CD4-positive, alpha-beta memory T cell (primary cell): ENCODE measurements around the gene CAMTA1. TPM values are rescaled to one million over a fixed set of nuclear protein-coding genes. Genes with fewer than 3 reads are reported as not detected.

Source experiments
- CTCF ChIA-PET: fragments of 350-600 bp; sonication (Branson Sonifier 250); formaldehyde crosslinking; loops from one replicate; lab custom pipeline; 2021; ENCODE audit warnings: inconsistent platforms; ENCODE audit not compliant: partially characterized antibody; lab: Charles Lee
- POLR2A ChIA-PET: fragments of 350-600 bp; sonication (Branson Sonifier 250); formaldehyde crosslinking; loops from one replicate; lab custom pipeline; 2021; ENCODE audit not compliant: partially characterized antibody; lab: Charles Lee
- DNase-seq, 5 donors: peaks; one replicate each; pipeline versions ENCODE4 v3.0.0 to v3.0.0-alpha.2; 2020 to 2022; ENCODE audit warnings: mixed read lengths in 1 of 5
- H3K27ac ChIP-seq: one replicate; pipeline ENCODE4 v1.7.0; 2013; ENCODE audit warnings: low read depth, low read length
- H3K27me3 ChIP-seq: 2 replicates; pipeline ENCODE4 v1.7.0; 2013; ENCODE audit warnings: mild to moderate bottlenecking, low read length, moderate library complexity; ENCODE audit not compliant: insufficient read depth
- H3K36me3 ChIP-seq: 2 replicates; pipeline ENCODE4 v1.7.0; 2013; ENCODE audit warnings: mild to moderate bottlenecking, low read length, moderate library complexity; ENCODE audit not compliant: insufficient read depth
- H3K4me1 ChIP-seq: 2 replicates; pipeline ENCODE4 v1.7.0; 2013; ENCODE audit warnings: mild to moderate bottlenecking, low read length, moderate library complexity; ENCODE audit not compliant: insufficient read depth
- H3K4me3 ChIP-seq, 2 donors: one replicate each; pipeline ENCODE4 v1.7.0; 2013; ENCODE audit warnings: low read length in 2 of 2, mild to moderate bottlenecking in 1 of 2
- H3K9me3 ChIP-seq, 2 donors: one replicate each; pipeline ENCODE4 v1.7.0; 2013; ENCODE audit warnings: low read length in 2 of 2, control low read depth in 1 of 2; ENCODE audit not compliant: control insufficient read depth in 1 of 2
- H3K27ac Mint-ChIP-seq, 7 donors: one replicate each; pipeline ENCODE4 v1.8.0; 2020 to 2021; ENCODE audit warnings: mixed read lengths in 7 of 7, mild to moderate bottlenecking in 6 of 7, inconsistent platforms in 3 of 7, moderate library complexity in 3 of 7
- H3K27me3 Mint-ChIP-seq, 2 donors: one replicate each; pipeline ENCODE4 v1.8.0; 2020 to 2021; ENCODE audit warnings: mixed read lengths in 2 of 2
- H3K36me3 Mint-ChIP-seq, 2 donors: one replicate each; pipeline ENCODE4 v1.8.0; 2020 to 2021; ENCODE audit warnings: mixed read lengths in 2 of 2, inconsistent platforms in 1 of 2, mild to moderate bottlenecking in 1 of 2
- H3K4me1 Mint-ChIP-seq, 4 donors: one replicate each; pipeline ENCODE4 v1.8.0; 2020 to 2021; ENCODE audit warnings: mixed read lengths in 4 of 4, mild to moderate bottlenecking in 1 of 4
- H3K4me3 Mint-ChIP-seq, 8 donors: one replicate each; pipeline ENCODE4 v1.8.0; 2020 to 2021; ENCODE audit warnings: mixed read lengths in 8 of 8, mild to moderate bottlenecking in 7 of 8, moderate library complexity in 6 of 8, inconsistent platforms in 3 of 8
- H3K9me3 Mint-ChIP-seq, 8 donors: one replicate each; pipeline ENCODE4 v1.8.0; 2020 to 2021; ENCODE audit warnings: mixed read lengths in 8 of 8, mild to moderate bottlenecking in 5 of 8, inconsistent platforms in 3 of 8, moderate library complexity in 1 of 8
- intact Hi-C: fragments of 100-400 bp; cut with micrococcal nuclease; formaldehyde crosslinking; loops from one replicate; pipeline ENCODE4 v1.15.1; 2023
- polyA plus RNA-seq, 2 donors: library from polyadenylated mRNA; unstranded; fragments of 300-500 nt; fragmentation: Illumina TruSeq; gene quantifications; one replicate each; pipeline ENCODE4 v1.2.3, GENCODE V29; 2021
- total RNA-seq, 2 experiments: library from RNA; stranded (reverse); gene quantifications; one replicate each; pipeline ENCODE4 v1.2.3, GENCODE V29; 2021

Gene CAMTA1
- total and polyA plus RNA-seq, 4 experiments from 2014 or later: 39.1 to 118 (median 59.9) TPM

GRCh38 chr1:6868660-6869380 lies 83.6 kb downstream of the CAMTA1 start:
- Histone ChIP-seq H3K4me3 (no peak overlapping the region), H3K4me1 (no peaks in the 10 kb centered on the region), H3K9me3 (no peaks in the 10 kb centered on the region), H3K36me3 (peaks cover 2% of the 10 kb centered on the region), H3K27me3 (no peaks in the 10 kb centered on the region), H3K27ac (no peak overlapping the region)
- Mint-ChIP-seq H3K4me3 (no peak overlapping the region), H3K27ac (no peak overlapping the region), H3K36me3 (peaks cover 14 to 18% of the 10 kb centered on the region in 2 donors), H3K9me3 (no peaks in the 10 kb centered on the region), H3K27me3 (no peaks in the 10 kb centered on the region), H3K4me1 (peaks cover 22 to 42% (median 27%) of the 10 kb centered on the region in 4 donors)
- ChIA-PET CTCF (interaction anchor here (0.6 kb wide), 1 partner anchor 19 kb away, joined by 3 read pairs; no protein-coding TSS in a partner anchor), POLR2A (interaction anchor here (1.3 kb wide), 1 partner anchor 84 kb away, joined by 4 read pairs; the partner anchor contains the start of gene CAMTA1)
- intact Hi-C loops: no loop called here
- DNase-seq: no peak

- no peak overlapping the region for H3K4me3 ChIP-seq
- H3K9me3 Mint-ChIP-seq: no peaks in the 10 kb centered on the region
- peaks cover 7 to 19% of the 10 kb centered on the region in 2 donors for H3K36me3 Mint-ChIP-seq
- POLR2A ChIA-PET: interaction anchor here (1.3 kb wide), 1 partner anchor 85 kb away, joined by 4 read pairs; the partner anchor contains the start of gene CAMTA1
- H3K4me1 ChIP-seq: no peaks in the 10 kb centered on the region
- H3K4me1 Mint-ChIP-seq: peaks cover 20 to 37% (median 24%) of the 10 kb centered on the region in 4 donors
- CTCF ChIA-PET: interaction anchor here (1.3 kb wide), 1 partner anchor 150 kb away, joined by 4 read pairs; no protein-coding TSS in a partner anchor
- DNase-seq: no peak
- intact Hi-C loops: no loop called here
- H3K36me3 ChIP-seq: peaks cover 7% of the 10 kb centered on the region
- H3K27ac Mint-ChIP-seq: peak overlapping the region in 1 of 7 donors; percentile 33
- no peaks in the 10 kb centered on the region for H3K9me3 ChIP-seq
- no peak overlapping the region for H3K4me3 Mint-ChIP-seq
- no peaks in the 10 kb centered on the region for H3K27me3 ChIP-seq
- H3K27me3 Mint-ChIP-seq: no peaks in the 10 kb centered on the region
- H3K27ac ChIP-seq: no peak overlapping the region
Measured at GRCh38 chr1:6869545-6869944, 84.3 kb downstream of the CAMTA1 start.

GRCh38 chr1:6870086-6870485 lies 84.8 kb downstream of the CAMTA1 start:
- intact Hi-C loops: no loop called here
- DNase-seq: no peak
- Mint-ChIP-seq H3K4me3 (no peak overlapping the region), H3K4me1 (peaks cover 19 to 34% (median 23%) of the 10 kb centered on the region in 4 donors), H3K27me3 (no peaks in the 10 kb centered on the region), H3K27ac (no peak overlapping the region), H3K36me3 (peaks cover 6 to 17% of the 10 kb centered on the region in 2 donors), H3K9me3 (no peaks in the 10 kb centered on the region)
- H3K27me3 ChIP-seq: no peaks in the 10 kb centered on the region
- peaks cover 7% of the 10 kb centered on the region for H3K36me3 ChIP-seq
- no peak overlapping the region for H3K27ac ChIP-seq
- H3K4me1 ChIP-seq: no peaks in the 10 kb centered on the region
- POLR2A ChIA-PET: no interaction called here
- CTCF ChIA-PET: interaction anchor here (1.3 kb wide), 1 partner anchor 150 kb away, joined by 4 read pairs; no protein-coding TSS in a partner anchor
- no peak overlapping the region for H3K4me3 ChIP-seq
- no peaks in the 10 kb centered on the region for H3K9me3 ChIP-seq

GRCh38 chr1:6870571-6870970 lies 85.3 kb downstream of the CAMTA1 start:
- Mint-ChIP-seq H3K27ac (no peak overlapping the region), H3K36me3 (peaks cover 8 to 19% of the 10 kb centered on the region in 2 donors), H3K4me3 (no peak overlapping the region), H3K27me3 (no peaks in the 10 kb centered on the region), H3K4me1 (peaks cover 16 to 29% (median 22%) of the 10 kb centered on the region in 4 donors), H3K9me3 (no peaks in the 10 kb centered on the region)
- Histone ChIP-seq H3K36me3 (peaks cover 7% of the 10 kb centered on the region), H3K4me1 (no peaks in the 10 kb centered on the region), H3K9me3 (no peaks in the 10 kb centered on the region), H3K4me3 (no peak overlapping the region), H3K27ac (no peak overlapping the region), H3K27me3 (no peaks in the 10 kb centered on the region)
- DNase-seq: no peak
- POLR2A ChIA-PET: interaction anchor here (1.0 kb wide), 1 partner anchor 44 kb away, joined by 3 read pairs; no protein-coding TSS in a partner anchor
- intact Hi-C loops: no loop called here
- CTCF ChIA-PET: interaction anchor here (1.3 kb wide), 1 partner anchor 151 kb away, joined by 4 read pairs; no protein-coding TSS in a partner anchor

DNA sequence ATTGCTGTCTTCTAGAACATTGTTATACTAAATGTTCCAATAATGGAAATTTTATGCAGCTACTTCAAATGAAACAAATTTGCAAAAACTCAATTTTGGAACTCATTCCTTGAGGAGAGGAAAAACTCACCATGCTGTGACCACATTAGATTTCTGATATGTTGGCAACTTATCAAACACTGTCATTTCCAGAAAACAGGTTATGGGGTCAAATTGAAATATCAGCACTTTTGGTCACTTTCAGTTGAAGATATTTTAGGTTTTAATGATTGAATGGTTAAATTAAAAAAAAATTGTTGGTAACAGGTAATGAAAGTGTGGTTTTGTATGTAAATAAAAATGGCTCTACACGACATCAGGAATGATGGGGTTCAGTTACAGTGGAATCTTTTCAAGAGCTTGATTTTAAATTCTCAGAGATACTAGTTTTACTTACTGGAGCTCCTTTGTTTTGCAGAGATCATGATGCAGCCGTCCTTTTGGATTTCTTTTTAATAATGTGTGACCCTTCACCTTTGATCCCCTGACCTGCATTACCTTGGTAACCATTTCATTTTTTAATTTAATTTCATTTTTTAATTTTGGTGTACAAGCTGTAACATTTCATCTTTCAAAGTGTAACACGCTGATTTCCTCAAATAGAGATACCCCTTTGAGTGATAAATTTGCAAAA lies 86.2 kb downstream of the CAMTA1 start:
- DNase-seq: no peak
- H3K27me3 Mint-ChIP-seq: no peaks in the 10 kb centered on the region
- no peaks in the 10 kb centered on the region for H3K9me3 ChIP-seq
- peaks cover 15 to 23% of the 10 kb centered on the region in 2 donors for H3K36me3 Mint-ChIP-seq
- H3K27ac Mint-ChIP-seq: peak overlapping the region in 3 of 7 donors; percentile 1 to 47 (median 46)
- peaks cover 13 to 22% (median 22%) of the 10 kb centered on the region in 4 donors for H3K4me1 Mint-ChIP-seq
- no peak overlapping the region for H3K4me3 Mint-ChIP-seq
- no peaks in the 10 kb centered on the region for H3K27me3 ChIP-seq
- ChIA-PET POLR2A (interaction anchor here (1.0 kb wide), 1 partner anchor 43 kb away, joined by 3 read pairs; no protein-coding TSS in a partner anchor), CTCF (no interaction called here)
- H3K36me3 ChIP-seq: peaks cover 7% of the 10 kb centered on the region
- H3K27ac ChIP-seq: no peak overlapping the region
- intact Hi-C loops: no loop called here
- no peaks in the 10 kb centered on the region for H3K9me3 Mint-ChIP-seq
- no peaks in the 10 kb centered on the region for H3K4me1 ChIP-seq
- H3K4me3 ChIP-seq: no peak overlapping the region

DNA sequence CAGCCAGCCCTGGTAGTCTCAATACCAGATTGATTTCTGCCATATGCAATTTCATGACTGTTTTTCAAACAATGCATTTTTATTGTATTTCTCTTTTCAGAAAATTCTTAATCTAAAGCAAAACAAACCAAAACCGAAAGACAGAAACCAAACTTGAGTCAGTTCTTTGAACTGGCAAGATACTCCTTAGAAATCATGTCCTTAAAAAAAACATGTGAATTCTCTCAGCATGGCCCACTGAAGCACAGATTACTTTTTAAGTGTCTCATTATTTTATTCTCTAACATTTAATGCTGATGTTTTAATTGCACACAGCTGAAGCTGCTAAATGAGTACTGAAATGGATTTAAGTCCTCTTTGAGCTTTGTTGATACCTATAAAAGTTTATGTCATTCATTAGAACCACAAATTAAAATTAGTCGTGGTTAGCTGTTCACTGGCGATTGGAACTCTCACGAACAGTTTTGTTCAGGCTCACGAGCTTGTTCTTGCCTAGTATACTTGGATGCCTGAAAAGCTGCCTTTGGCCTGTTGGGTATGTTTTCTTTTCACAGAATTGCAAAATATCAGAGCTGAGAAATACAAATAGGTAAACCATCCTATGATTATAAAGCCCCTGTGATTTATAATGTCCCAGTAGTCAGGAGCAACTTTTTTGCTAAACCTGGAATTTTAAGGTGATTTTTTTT lies 87.5 kb downstream of the CAMTA1 start:
- Histone ChIP-seq H3K4me1 (no peaks in the 10 kb centered on the region), H3K27ac (no peak overlapping the region), H3K4me3 (no peak overlapping the region), H3K9me3 (no peaks in the 10 kb centered on the region), H3K36me3 (peaks cover 7% of the 10 kb centered on the region), H3K27me3 (no peaks in the 10 kb centered on the region)
- Mint-ChIP-seq H3K36me3 (peaks cover 21 to 30% of the 10 kb centered on the region in 2 donors), H3K27me3 (no peaks in the 10 kb centered on the region), H3K27ac (no peak overlapping the region), H3K4me1 (peaks cover 12 to 18% (median 16%) of the 10 kb centered on the region in 4 donors), H3K4me3 (no peak overlapping the region), H3K9me3 (no peaks in the 10 kb centered on the region)
- ChIA-PET POLR2A (no interaction called here), CTCF (interaction anchor here (0.8 kb wide), 1 partner anchor 172 kb away, joined by 3 read pairs; no protein-coding TSS in a partner anchor)
- intact Hi-C loops: no loop called here
- no peak for DNase-seq
